HG03039 (cell line): Measurements from ENCODE around the gene RPS3A.
"Not testable (repeated sequence)": the region's sequence is repeated elsewhere in the genome, so short reads cannot be mapped to it uniquely, and the experiment has no call there.

ENCODE experiments used
- ATAC-seq: cut with Tn5 transposase; IDR thresholded peaks from one replicate; pipeline ENCODE4 v1.9.1; 2021; ENCODE audit warnings: mild to moderate bottlenecking, moderate library complexity; ENCODE audit not compliant: unreplicated experiment

RPS3A gene

GRCh38 chr4:151099229-151099975 is at the start of gene RPS3A:
Gene RPS3A, plus strand, starts transcription at chr4:151099628. Its CDS starts 25 bp downstream, at chr4:151099653.
- peak; percentile 93 for ATAC-seq

DNA sequence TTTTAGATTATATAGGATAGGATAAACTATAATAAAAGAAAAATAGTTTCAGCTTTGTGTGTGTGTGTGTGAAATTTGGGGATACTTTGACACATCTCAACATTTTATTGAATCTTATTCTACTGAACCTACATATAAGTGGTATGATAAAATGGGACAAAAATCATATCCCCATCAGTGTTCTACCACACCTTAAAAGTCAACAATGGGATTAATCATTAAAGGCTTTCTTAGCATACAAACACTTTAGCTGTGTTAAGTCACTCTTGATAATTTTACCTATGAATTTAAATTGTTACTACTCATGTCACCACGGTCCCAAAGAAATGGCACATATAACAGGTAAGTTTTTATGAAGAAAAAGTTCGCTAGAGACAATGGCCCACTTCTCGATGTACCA is 46.6 kb upstream of the RPS3A start:
- no peak for ATAC-seq

DNA sequence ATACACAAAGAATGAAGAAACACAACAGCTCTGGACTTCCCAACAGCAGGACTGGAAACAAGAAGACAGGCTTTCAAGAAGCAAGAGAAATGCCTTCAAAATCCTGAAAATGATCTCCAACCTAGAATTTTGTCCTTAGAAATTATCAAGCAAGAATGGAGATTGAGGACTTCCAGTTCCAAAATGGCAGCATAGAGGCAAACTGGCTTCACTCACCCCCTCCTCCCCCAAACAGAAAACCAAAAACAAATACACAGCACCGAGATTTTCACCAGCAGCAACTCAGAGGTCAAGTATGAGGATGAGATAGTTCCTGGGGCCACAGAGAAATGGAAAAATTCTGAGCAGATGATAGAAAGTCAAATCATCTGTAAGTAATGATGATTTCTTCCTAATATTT is 43.9 kb upstream of the RPS3A start:
- no peak for ATAC-seq

DNA sequence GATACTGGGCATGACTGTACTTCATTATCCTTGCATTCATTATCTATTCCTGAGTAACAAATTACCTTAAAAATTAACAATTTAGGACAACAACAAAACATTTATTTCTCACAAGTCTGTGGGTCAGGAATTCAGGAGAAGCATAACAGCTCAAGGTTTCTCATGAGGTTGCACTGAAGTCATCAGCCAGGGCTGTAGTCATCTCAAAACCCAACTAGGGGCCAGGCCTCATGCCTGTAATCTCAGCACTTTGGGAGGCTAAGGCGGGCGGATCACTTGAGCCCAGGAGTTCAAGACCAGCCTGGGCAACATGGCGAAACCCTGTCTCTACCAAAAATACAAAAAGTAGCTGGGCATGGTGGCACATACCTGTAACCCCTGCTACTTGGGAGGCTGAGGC is 36.3 kb upstream of the RPS3A start:
- not testable (repeated sequence) for ATAC-seq

- no peak for ATAC-seq
These were observed 32.0 kb upstream of the RPS3A start for GRCh38 chr4:151067316-151067970.

GRCh38 chr4:151074416-151074916 is 25.0 kb upstream of the RPS3A start:
- no peak for ATAC-seq

- ATAC-seq: not testable (repeated sequence)
These were observed 21.4 kb upstream of the RPS3A start for GRCh38 chr4:151077978-151078377.

DNA sequence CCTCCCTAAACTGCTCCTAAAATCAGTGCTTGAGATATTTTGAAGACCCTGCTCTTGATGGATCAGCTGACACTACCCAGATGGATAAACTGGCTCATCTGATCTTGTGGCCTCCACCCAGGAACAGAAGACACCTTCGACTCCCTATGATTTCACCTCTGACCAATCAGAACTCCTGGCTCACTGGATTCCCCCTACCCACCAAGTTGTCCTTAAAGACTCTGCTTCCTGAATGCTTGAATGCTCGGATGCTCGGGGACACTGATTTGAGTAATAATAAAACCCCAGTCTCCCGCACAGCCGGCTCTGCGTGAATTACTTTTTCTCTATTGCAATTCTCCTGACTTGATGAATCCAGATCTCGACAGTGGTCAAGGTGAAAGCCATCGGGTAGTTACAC is 12.0 kb upstream of the RPS3A start:
- no peak for ATAC-seq

- ATAC-seq: no peak
These were observed 8.4 kb upstream of the RPS3A start for GRCh38 chr4:151091047-151091446.

GRCh38 chr4:151092488-151092887 is 6.9 kb upstream of the RPS3A start:
- no peak for ATAC-seq

GRCh38 chr4:151093203-151093602 is 6.2 kb upstream of the RPS3A start:
- no peak for ATAC-seq

- ATAC-seq: no peak
These were observed 5.1 kb upstream of the RPS3A start for GRCh38 chr4:151094290-151094751.

DNA sequence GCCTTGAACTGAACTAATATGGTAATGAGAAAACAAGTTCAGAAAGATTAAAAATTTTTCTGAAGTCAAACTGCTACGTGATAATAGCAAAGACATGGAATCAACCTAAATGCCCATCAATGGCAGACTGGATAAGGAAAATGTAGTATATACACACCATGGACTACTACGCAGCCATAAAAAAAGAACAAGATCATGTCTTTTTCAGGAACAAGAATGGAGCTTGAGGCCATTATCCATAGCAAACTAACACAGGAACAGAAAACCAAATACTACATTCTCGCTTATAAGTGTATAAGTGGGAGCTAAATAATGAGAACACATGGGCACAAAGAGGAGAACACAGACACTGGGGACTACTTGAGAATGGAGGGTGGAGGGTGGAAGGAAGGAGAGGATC is 4.3 kb upstream of the RPS3A start:
- ATAC-seq: no peak

- no peak for ATAC-seq
These were observed 1.7 kb upstream of the RPS3A start for GRCh38 chr4:151097759-151098158.

DNA sequence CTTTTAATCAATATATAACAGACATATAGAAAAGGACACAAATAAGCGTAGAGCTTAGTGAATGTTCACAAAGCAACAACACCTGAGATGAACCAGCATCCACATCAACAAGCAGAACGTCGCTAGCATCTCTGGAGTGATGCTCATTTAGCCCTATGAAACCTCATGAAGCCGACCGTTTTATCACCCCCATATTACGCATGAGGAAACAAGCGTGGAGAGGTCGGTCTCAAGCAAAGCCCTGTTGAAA is 524 bp upstream of the RPS3A start:
- ATAC-seq: no peak

DNA sequence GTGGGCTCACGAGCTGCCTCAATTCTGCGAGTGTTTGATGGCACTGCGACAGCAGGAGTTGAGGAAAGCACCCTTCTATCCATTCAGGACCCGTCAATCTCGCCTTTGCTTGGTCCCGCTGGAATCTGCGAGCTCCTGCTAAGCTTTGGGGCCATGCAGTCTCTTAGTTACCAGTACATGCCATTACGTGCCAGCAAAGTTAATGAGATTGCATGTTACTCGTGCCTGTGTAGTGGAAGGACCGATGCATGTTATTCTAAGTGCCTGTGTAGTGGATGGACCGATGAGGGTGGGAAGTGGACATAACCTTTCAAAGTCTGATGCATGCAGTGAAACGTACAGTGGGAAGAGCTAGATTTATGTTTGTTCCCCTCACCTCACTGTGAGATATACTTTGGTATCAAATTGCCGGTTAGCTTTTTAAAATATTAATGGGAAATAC is 569 bp downstream of the RPS3A start:
- no peak for ATAC-seq

DNA sequence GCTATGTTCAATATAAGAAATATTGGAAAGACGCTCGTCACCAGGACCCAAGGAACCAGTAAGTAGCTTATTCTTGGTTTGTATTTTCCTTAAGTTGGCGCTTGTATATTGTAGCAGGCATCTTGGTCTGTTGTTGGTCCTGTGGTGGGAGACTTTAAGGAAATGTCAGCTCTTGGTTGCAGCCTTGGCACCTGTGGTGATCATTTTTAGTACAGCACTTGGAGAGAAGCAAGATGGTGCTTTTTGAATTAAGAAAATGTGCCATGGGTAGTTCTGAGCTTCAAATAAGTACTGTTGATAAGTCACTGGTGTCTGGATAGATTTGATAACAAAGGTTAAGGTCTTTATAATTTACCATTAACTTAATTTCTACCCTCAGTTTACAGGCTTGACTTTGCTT is 1.1 kb downstream of the RPS3A start:
- no peak for ATAC-seq

DNA sequence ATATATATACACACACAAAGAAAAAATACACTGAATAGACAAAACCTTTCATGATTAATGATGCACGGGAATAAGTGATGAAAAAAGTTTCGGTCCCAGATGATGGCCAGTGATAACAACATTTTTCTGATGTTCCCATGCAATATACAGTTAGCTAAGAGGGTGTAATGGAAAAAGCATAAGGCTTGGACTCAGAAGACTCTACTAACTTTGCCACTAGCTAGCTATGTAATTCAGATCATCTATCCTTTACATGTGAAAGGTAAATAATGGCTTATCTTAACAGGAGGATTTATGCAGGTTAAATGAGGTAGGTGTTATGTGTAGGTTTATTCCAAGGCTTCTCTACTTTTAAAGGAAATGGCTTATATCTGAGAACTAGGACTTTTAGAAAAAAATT is 4.3 kb downstream of the RPS3A start:
- ATAC-seq: no peak

- no peak for ATAC-seq
These were observed 5.2 kb downstream of the RPS3A start for GRCh38 chr4:151104621-151105020.

DNA sequence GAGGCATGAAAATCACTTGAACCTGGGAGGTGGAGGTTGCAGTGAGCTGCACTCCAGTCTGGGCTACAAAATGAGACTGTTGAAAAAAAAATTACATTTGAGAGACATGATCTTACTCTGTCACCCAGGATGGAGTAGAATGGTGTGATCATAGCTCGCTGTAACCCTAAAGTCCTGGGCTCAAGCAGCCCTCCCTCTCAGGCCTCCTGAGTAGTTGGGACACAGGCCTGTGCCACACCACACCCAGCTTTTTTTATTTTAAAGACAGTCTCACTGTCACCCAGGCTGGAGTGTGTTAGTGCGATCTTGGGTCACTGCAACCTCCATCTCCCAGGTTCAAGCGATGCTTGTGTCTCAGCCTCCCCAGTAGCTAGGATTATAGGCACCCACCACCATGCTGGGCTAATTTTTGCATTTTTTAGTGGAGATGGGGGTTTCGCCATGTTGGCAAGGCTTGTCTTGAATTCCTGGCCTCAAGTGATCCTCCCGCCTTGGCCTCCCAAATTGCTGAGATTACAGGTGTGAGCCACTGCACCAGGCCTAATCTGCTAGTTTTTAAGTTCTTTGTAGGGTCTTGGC is 6.1 kb downstream of the RPS3A start:
- no peak for ATAC-seq

- no peak for ATAC-seq
These were observed 7.6 kb downstream of the RPS3A start for GRCh38 chr4:151107063-151107462.

GRCh38 chr4:151110236-151110635 is 10.8 kb downstream of the RPS3A start:
- no peak for ATAC-seq
